ENCODE data around the gene BRME1.
"Not testable (repeated sequence)": the region's sequence is repeated elsewhere in the genome, so short reads cannot be mapped to it uniquely, and the experiment has no call there.

The BRME1 gene

DNA sequence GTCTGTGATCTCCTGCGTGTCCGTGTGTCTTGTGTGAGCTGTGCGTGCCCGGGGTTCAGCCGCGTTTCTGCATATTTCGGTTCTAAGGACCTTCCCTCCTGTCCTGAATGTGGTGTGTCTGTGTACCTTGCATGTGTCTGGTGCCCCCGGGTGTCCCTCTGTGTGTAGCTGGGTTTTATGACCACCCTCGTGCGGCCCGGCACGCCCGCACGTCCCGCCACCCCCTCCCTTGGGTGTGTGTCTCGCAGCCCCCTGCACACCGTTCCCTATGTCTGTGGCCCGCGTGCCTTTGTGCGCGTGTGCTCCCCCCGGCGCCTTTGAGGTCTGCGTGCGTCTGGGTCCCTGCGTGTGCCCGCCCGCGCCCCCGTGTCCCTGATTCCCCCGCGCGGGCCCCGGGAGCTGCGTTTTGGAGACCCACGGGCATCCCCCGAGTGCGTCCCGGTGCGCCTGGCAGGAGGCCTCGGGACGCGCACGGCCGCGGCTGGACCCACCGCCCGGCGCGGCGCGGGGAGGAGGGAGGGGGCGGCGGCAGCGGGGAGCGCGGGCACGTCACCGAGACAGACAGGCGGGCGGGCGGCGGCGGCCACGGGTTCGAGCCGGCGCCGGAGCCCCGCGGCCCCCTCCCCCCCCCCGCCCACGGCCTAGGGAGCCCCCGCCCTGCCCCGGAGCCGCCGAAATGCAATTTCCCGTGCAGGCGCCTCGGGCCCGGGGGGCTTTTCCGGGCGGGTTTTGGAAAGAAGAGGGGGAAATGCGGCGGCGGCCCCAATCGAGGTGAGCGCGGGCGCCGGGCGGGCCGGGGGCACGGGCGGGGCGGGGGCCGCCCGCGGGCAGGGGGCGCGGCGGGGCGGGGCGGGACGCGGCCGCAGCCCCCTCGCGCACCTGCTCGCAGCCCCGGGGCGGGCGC, 41.0 kb downstream of the BRME1 start:
- peak; percentile 64 for DNase-seq

DNA sequence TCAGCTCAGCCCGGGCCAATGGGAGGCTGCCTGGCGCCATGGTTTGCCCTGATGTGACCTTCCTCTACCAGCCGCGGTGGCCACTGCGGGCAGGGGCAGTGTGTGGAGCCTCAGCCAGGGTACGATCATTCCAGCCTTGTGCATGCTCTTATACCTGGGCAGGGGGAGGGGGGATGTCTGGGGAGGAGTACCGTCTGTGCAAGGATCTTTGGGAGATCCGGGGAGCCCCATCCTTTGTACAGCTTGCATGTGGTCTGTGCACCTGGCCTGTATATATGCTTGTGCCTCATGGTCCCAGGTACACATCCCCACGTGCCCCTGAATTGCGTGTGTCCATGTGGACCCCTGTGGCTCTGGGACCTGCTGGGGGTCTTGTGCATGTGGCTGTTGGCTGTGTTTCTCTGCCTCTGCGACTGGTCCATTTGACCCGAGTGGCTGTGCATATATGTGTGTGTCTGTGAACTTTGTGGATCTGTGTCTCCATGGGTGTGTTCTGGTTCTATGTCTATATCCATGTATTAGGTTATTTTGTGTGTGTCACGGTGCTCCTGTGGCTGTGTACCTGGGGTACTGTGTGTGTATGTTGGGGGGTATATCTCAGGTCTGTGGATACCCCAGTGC, 41.8 kb downstream of the BRME1 start:
- DNase-seq: peak; percentile 72

DNA sequence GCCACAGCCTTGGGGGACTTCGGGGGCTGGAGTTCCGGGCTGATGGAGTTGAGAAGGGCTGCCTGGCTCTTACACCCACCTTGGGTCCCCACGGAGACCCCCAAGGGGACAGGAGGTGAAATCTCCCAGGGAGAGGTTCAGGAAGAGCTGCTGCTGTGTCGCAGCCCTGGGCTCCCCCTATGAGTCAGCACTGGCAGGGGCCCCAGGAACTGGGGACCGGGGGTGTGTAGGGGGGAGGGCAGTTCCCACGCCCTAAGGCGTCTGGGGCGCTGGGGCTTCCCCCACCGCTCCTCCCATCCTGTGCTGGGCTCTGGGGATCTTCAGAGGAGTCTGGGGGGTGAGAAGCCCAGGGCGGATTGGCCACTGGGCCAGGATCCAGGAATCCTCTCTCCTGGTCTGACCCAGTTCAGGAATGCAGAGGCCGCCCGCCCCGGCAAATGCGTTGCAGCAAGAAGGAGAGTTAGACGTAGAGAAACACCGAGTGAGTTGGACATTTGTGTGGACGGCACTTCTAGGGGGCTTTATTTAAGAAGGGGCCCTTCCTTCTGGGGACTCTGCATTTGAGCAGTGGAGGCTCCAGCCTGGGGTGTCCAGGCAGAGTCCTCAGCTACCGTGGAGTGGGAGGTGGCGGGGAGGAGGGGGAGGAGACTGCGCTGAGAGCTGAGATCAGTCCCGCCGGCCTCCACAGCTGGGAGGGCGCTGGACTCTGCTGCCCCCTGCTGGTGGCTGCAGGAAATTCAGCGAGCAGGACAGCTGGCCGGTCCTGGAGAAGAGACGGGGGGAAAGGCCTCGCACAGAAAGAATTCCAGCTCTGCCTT, 44.0 kb downstream of the BRME1 start:
- DNase-seq: peak; percentile 59

DNA sequence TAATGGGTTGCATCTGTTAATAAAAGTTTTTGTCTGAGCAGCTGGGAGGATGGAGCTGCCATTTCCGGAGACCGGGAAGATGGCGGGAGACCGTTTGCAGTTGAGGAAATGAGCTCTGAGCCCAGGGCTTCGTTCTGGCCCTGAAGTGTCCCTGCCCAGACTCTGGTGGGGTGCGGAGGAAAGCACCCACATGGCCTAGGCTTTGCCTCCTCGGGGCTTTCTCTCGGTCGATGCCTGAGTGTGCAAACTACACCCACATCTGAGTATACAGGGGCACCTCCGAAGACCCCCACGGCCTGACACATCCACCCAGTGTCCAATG, 44.6 kb downstream of the BRME1 start:
- DNase-seq: no peak

DNA sequence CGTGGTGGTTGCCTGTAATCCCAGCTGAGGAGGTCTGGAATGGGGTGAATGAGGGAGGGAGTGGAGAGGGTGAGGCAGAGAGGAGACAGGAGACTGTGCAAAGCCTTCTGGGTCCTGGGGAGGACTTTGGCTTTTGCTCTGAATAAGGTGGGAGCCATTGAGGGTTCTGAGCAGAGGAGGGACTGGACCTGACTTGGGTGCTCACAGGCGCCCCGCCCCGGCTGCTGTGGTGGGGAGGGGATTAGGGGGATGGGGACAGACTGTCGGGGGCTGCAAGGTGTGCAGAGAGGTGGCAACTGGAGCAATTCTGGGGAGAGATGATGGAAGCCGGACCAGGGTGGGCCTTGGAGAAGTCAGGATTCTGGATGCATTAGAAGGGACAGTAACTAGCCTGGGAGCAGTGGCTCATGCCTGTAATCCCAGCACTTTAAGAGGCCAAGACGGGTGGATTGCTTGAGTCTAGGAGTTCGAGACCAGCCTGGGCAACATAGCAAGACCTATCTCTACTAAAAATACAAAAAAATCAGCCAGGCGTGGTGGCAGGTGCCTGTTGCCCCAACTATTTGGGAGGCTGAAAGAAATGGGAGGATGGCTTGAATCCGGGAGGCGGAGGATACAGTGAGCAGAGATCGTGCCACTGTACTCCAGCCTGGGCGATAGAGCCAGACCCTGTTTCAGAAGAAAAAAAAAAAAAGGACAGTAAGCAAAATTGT, 45.1 kb downstream of the BRME1 start:
- DNase-seq: no peak

DNA sequence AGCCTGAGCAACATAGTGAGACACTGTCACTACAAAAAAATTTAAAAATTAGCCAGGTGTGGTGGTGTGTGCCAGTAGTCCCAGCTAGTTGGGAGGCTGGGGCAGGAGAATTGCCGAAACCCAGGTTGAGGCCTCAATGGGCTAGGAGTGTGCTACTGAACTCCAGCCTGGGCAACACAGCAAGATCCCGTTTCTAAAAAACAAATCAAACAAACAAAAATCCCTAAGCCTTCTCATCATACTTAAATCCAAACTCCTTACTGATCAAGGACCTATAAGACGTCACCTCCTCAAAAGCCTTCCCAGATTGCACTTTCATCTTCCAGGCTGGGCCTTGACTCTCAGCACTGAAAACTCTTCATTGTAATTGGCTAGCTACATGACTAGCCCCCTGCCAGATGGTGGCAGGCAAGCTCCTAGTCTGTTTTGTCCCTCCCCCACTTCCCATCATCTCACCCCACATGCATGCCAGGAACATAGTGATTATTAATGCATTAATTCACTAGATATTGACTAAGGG, 46.5 kb downstream of the BRME1 start:
- DNase-seq: peak; percentile 31

DNA sequence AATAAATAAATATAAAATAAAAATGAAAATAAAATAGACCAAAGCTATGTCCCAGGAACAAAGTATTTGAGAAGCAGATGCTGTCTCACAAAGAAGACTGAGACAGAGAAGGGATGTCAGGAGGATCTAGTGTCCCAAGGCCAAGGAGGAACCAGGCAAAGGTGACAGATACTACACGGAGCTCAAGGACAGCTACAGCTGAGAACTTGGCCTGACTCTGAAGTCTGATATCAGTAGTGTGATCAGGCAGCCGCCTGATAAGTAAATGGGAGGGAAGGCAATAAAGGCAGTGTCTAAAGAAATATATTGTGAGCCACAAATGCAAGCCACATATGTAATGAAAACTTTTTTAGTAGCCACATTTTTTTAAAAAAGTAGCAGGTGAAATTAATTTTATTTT, 49.4 kb downstream of the BRME1 start:
- no peak for DNase-seq

DNA sequence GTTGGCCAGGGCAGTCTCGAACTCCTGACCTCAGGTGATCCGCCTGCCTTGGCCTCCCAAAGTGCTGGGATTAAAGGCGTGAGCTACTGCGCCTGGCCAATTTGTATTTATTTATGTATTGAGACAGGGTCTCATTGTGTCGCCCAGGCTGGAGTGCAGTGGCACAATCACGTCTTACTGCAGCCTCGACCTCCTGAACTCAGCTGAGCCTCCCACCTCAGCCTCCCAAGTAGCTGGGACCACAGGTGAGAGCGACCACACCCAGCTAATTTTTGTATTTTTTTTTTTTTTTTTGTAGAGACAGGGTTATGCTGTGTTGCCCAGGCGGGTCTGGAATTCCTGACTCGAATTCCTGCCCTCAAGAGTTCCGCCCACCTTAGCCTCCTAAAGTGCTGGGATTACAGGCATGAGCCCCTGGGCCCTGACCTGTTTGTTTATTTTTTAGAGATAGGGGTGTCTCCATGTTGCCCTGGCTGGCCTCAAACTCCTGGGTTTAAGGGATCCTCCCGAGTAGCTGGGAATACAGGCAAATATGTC, 53.7 kb downstream of the BRME1 start:
- DNase-seq: not testable (repeated sequence)

DNA sequence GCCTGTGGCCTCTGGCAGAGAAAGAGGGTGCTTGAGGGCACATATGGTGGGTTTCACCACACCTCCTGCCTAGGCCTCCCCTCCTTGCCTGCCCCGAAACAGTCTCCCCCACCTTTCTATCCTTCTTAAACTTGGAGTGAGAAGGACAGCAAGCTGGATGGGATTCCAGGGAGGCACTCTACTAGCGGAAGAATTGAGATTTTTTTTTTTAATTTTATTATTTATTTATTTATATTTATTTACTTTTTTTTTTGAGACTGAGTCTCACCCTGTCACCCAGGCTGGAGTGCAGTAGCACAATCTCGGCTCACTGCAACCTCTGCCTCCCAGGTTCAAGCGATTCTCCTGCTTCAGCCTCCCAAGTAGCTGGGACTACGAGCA, 54.2 kb downstream of the BRME1 start:
- DNase-seq: not testable (repeated sequence)

DNA sequence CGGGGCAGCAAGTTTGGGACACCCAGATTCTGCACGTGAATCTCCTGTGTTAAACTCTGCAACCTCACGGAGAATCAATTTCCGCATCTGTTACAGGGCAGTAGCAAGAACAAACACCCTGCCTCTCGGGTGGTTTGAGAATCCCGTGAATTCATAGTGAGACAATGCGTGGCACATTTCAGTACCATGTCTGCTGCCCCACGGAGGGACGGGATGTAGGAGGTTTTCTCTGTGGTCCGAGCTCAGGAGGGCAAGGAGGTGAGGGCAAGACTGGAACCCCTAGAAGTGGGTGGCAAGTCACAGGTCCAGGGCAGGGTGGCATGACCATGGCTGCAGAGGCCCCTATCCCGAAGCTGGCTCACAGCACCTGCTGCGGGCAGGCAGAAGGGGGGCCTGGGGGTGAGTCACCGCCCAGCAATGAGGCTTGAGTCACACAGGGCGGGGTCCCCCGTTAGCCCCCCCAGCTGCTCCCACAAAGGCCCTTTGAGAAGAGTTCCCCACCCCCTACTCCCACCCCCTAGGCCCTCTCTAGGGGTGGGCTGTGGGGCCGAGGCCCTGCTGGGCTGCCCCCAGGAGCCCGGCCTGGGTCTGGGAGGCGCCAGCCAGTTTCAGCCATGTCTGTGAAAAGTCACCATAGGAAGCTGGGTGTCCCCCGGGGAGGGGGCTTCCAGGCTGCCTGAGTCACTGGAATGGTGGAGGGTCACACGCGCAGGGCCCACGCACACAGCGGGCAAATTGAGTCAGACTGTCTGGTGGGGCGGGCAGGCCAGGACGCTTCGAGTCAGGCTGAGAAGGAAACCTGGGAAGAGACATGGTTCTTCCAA, 54.8 kb downstream of the BRME1 start:
- DNase-seq: no peak

DNA sequence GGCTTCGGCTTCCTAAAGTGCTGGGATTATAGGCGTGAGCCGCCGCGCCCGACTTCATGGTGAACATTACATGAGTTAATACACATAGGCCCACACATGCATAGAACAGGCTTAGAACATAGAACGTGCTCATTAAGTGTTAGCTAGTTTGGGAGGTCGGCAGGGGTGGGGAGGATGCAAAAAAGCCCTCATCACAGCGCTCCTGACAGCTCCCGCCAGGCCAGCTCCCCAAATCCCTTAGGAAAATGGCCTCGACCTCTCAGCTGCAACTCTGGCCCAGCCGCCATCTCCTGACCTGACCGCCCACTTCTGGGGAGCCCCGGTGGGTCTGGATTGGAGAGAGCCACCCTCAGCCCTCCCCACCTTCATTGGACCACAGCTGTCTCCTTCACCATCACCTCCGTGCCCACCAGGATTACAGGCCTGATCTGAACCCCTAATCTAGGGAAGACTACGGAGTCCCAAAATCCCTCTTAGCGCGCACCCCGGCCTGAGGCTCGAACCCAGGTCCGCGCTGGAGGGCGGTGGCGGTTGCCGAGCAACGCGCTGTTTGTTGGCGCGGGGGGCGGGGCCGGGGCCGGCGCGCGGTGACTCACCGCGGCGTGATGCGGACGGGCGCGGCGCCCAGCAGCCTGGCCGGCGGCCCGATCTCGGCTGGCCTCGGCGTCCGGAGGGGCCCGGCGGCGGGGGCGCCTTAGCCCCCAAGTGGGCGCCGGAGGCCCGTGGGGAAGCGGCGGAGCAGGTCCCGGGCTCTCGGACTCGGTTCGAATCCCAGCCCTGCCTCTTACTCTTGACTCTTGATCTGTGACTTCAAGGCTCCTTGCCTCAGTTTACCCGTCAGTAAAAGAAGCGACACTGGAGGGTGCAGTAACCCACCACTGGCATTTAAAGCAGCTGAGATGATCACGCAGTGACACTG, 55.7 kb downstream of the BRME1 start:
- DNase-seq: peak; percentile 37

DNA sequence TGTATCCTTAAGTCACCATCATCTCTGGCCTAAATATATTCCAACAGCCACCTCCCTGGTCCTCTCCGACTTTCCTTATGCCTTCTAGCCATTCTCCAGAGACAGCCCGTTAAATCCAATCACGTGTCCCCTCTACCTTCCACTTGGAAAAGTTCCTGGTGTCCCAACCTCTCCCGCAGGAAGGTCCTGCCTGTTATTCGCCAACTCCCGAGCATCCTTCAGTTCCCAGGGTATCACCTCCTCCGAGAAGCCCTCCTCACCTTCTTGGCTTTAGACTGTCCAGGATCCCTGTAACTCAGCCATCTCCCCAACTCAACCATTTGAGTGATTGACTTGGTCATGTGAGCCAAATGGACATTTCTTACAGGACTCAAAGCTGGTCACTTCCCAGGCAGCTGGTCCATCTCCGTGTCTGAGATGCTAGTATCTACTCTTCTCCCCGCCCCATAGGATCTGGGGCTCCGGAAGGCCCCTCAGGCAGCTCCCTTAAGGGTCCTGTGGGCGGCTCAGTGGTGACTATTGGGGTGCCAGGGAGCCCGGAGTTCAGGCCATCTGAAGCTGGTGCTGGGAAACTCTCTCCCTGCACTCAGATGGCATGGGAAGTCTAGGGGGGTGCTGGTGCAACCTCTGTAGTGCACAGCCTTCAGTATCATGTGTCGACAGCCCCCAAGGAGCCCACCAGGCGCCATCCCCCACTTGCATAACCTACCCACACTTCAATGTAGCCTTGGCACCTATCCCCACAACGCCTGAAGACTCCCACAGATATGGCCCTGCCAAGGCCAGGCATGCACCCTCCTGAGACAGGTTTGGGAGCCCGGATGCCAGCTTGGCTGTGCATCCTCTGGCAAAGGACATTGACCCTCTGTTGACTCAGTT, 56.9 kb downstream of the BRME1 start:
- no peak for DNase-seq

DNA sequence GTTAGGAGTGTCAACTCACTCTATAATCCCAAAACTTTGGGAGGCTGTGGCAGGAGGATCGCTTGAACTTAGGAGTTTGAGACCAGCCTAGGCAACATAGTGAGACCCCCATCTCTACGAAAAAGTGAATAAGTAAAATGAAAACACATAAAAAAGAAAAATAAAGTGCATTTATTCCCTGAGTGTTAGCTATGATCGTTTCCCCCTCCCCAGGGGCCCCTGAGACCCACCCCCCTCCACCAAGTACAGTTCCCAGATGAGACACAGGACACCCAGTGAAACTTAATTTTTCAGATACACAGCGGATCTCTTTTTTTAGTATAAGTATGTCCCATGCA, 57.6 kb downstream of the BRME1 start:
- no peak for DNase-seq

DNA sequence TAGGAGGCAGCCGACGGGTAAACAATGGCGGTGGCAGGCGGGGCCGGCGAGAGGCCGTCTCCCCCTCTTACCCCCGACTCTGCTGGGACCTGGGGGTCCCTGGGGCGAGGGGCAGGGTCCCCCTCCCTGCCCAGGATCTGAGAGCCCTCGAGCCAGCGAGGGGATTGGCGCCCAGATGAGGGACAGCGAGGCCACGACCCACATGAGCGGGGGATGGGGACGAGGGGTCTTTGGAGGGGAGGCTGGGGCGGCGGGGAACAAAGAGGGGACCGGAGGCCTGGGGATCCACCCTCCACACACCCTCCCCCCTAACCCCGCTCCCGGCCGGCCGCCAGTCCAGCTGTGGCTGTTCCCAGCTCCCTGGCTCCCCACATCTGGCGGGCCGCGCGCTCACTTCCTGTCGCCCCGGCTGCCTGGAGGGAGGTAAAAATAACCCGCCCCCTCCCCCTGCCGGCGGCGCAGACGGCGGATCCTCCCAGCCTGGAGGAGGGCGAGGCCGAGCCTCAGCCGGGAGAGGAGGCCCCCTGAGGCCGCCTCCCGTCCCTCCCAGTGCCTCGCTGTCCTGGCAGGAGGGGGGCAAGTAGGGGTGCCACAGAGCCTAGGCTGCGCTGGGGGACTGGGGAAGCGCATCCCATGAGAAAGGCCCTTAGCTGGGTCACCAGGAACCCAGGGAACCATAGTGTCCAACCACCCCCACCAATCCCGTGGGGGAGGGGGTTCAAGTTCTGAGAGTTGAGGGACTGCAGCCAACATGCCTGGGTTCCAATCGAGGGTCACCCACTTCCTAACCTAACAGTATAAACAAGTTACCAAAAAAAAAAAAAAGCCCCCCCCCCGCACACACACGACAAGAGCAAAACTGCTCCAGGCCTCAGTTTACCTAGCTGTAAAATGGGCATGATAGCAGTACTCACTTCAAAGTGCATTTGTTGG, 58.2 kb downstream of the BRME1 start:
- DNase-seq: peak; percentile 86

DNA sequence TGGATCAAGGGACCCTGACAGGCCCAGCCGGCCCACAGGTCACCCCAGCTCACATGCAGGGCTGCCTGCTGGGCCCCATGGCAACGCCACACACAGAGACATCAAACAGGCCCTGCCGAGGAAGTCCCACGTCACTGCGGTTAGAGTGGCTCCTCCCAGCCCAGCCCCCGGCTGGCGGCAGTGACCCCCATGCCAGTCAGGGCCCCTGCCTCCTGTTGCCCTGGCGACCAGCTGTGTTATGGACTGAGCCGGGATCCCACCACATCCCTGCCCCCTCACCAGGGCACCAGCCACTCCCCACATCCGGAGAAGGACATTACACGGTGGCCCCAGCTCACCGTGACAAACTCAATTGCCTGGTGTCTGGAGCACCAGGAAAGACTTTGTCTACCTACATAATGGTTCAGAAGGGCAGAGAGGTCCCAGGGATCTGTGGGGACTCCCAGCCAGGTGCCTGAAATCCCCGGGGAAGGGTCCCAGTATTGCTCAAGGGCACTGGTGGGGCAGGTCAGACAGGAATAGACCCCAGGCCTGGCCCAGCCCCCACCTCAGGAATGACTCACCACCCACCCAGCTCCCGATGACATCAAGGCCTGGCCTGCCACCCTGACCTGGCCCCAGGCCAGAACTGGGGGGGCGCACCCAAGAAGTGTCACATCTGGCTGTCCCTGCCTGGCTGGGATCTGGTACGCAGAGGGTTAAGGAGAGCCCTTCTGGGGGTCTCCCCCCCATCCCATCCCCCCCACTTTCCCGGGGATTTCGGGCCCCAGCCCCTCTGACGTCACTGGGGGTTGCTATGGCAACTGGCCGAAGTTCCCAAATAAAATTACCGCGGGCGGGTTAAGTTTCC, 59.1 kb downstream of the BRME1 start:
- DNase-seq: peak; percentile 74

DNA sequence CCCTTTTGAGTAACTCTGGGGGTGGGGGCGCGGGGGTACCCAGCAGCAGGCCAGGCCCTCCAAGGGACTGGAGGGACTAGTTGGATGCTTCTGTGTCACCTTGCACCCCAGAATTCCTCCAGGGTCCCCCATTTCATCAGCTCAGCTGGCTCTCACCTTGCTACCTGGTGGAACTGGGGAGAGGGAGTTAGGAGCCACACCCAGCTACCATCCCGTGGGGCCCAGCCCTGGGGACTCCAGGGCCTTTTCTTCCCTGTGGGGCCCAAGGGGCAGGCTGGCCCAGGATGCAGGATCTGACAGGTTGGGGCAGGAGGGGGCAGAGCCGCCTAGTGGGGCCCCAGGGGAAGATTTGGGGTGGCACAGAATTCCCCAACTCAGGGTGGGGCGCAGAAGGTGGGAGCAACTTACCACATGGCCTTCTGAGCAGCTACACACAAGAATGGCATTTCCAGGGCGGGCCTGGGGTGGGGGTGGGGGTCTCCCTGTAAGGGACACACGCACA, 61.7 kb downstream of the BRME1 start:
- no peak for DNase-seq
